Upper lobe of right lung (tissue), 1 donor: ENCODE measurements around the gene CYP2R1. TPM values are rescaled to one million over a fixed set of nuclear protein-coding genes. Genes with fewer than 3 reads are reported as not detected.
A peak's percentile ranks its signal among the peaks of the same experiment; 100 is the strongest.

ENCODE experiments used
- ATAC-seq: fragments of 200-7000 bp; cut with Tn5 transposase; one replicate; pipeline ENCODE4 v1.9.1; 2020; ENCODE audit warnings: mild to moderate bottlenecking, moderate library complexity
- DNase-seq: peaks from one replicate; pipeline ENCODE4 v3.0.0-alpha.2; 2020
- H3K27ac ChIP-seq: fragments of 200-600 bp; one replicate; pipeline ENCODE4 v1.8.0; 2022
- H3K27me3 ChIP-seq: fragments of 200-600 bp; one replicate; pipeline ENCODE4 v1.8.0; 2022; ENCODE audit warnings: mild to moderate bottlenecking
- H3K36me3 ChIP-seq: fragments of 200-600 bp; one replicate; pipeline ENCODE4 v1.8.0; 2022
- H3K4me1 ChIP-seq: fragments of 200-600 bp; one replicate; pipeline ENCODE4 v1.8.0; 2022
- H3K4me3 ChIP-seq: fragments of 200-600 bp; one replicate; pipeline ENCODE4 v1.8.0; 2022; ENCODE audit warnings: mild to moderate bottlenecking
- H3K9me3 ChIP-seq: fragments of 200-600 bp; one replicate; pipeline ENCODE4 v1.8.0; 2022
- intact Hi-C: fragments of 100-400 bp; cut with DNase I; formaldehyde crosslinking; loops from one replicate; pipeline ENCODE4 v1.11.0; 2022
- total RNA-seq: library from RNA; stranded (reverse); fragmentation: NEBNext Ultra II Directional; extraction: Animal tissue kit (Norgen Biotek cat#: 25700); gene quantifications from one replicate; pipeline ENCODE4 v1.2.1, GENCODE V29; 2021
- TF ChIP-seq, protein P1 (sequence below): fragments of 200-600 bp; IDR thresholded peaks from one replicate; pipeline ENCODE4 v1.8.0; 2022; ENCODE audit warnings: antibody characterized with exemption
- donor health status: DM: no; HTN: yes; CAD: no; lungs with severe emphysema.

The CYP2R1 gene
- total RNA-seq, 1 donor from 2014 or later = 14.7 TPM

GRCh38 chr11:14902650-14903350 is 10.8 kb upstream of the CYP2R1 start:
- no peaks in the 10 kb centered on the region for H3K27me3 ChIP-seq
- no peak overlapping the region for H3K27ac ChIP-seq
- no peak for DNase-seq
- H3K4me1 ChIP-seq = peaks cover 12% of the 10 kb centered on the region
- intact Hi-C loops = no loop called here
- H3K9me3 ChIP-seq = no peaks in the 10 kb centered on the region
- no peaks in the 10 kb centered on the region for H3K36me3 ChIP-seq
- TF ChIP-seq, protein P1, sequence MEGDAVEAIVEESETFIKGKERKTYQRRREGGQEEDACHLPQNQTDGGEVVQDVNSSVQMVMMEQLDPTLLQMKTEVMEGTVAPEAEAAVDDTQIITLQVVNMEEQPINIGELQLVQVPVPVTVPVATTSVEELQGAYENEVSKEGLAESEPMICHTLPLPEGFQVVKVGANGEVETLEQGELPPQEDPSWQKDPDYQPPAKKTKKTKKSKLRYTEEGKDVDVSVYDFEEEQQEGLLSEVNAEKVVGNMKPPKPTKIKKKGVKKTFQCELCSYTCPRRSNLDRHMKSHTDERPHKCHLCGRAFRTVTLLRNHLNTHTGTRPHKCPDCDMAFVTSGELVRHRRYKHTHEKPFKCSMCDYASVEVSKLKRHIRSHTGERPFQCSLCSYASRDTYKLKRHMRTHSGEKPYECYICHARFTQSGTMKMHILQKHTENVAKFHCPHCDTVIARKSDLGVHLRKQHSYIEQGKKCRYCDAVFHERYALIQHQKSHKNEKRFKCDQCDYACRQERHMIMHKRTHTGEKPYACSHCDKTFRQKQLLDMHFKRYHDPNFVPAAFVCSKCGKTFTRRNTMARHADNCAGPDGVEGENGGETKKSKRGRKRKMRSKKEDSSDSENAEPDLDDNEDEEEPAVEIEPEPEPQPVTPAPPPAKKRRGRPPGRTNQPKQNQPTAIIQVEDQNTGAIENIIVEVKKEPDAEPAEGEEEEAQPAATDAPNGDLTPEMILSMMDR = no peak
- no peak for ATAC-seq
- H3K4me3 ChIP-seq = no peak overlapping the region

DNA sequence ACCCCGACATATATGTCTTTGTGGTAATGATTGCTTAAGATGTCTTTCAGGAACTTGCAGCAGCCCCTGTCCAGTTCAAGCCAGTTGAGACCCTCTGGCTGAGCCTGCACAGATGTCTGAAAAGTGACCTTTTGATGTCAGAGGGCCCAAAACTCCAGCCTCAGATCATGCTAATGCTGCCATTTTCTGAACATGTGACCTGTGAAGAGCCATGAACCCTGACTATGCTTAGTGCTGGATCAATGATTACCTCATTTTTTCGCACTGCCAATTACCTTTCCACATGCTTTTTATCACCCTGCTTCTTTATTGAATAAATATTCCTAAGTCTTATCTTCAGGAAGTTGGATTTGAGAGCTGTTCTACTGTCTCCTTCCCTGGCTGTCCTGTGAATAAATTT is 6.9 kb upstream of the CYP2R1 start:
- H3K4me3 ChIP-seq = no peak overlapping the region
- ATAC-seq = peak; percentile 37
- no peak for DNase-seq
- TF ChIP-seq, protein P1 = no peak
- H3K36me3 ChIP-seq = no peaks in the 10 kb centered on the region
- no peak overlapping the region for H3K27ac ChIP-seq
- H3K4me1 ChIP-seq = no peaks in the 10 kb centered on the region
- intact Hi-C loops = no loop called here
- no peaks in the 10 kb centered on the region for H3K9me3 ChIP-seq
- H3K27me3 ChIP-seq = no peaks in the 10 kb centered on the region

DNA sequence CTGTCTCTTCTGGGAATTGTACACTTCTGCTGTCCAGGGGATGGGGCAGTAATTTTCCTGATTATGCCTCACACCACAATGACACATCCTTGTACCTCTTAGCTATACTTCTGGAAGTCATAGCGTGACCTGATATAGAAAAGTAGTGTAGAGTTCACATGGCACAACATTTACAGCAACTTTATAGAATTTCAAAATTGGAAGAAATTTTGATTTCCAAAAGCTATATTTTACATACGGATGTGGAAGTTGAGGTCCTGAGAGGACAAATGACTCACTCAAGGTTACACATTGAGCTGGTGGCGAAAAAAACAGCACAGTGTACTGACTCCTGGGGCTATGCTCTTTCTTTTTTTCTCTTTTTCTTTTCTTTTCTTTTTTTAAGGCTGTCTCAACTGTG is 6.3 kb upstream of the CYP2R1 start:
- DNase-seq = no peak
- no peak overlapping the region for H3K27ac ChIP-seq
- H3K4me3 ChIP-seq = no peak overlapping the region
- no peaks in the 10 kb centered on the region for H3K36me3 ChIP-seq
- no peaks in the 10 kb centered on the region for H3K27me3 ChIP-seq
- peak; percentile 71 for ATAC-seq
- no peaks in the 10 kb centered on the region for H3K9me3 ChIP-seq
- intact Hi-C loops = no loop called here
- H3K4me1 ChIP-seq = no peaks in the 10 kb centered on the region
- TF ChIP-seq, protein P1 = no peak

DNA sequence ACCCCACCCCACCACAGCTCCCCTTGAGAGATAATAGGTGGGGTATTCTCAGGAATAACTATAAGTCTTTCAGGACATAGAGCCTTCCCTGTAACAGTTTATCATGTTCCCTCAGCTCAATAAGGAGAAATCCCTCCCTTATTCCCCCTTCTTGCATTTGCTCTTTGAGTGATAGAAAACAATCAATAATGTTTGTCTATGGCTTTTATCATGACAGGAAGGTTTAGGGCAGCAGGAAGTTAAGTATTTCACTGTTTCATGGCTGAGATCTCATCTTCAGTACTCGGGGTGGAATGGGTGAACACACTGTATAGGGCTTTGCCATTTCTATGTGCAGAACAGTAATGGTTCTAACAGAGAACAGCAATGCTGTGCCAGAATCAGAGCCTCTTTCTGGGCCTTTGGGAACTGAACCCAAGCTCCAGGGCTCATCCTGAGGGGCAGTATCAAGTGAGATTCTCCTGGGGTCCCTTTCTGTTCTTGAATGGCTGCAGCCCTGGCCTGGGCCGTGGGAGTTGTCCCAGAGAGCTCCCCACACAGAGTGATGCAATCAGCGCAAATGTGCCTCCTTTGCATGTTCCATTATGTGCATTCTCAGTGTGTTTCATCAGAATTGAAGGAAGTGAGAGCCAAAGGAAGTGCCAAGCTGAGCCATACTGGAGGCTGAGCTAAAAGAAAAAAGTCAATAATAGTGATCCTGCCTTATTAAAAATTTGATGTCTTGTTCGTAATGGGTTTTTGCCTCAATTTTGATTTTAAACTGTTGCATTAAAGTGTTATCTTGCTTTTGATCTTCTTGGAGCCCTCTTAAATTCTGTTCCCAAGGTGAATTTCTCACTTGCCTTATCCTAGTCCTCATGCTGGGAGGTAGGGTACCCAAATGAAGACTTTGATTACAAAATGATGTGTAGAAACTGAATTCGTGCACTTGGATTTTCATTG is 2.9 kb upstream of the CYP2R1 start:
- Histone ChIP-seq H3K36me3 (no peaks in the 10 kb centered on the region), H3K27me3 (no peaks in the 10 kb centered on the region), H3K4me1 (no peaks in the 10 kb centered on the region), H3K27ac (peak overlapping the region; percentile 39), H3K9me3 (no peaks in the 10 kb centered on the region), H3K4me3 (no peak overlapping the region)
- peak; percentile 7 for ATAC-seq
- TF ChIP-seq, protein P1 = no peak
- peak; percentile 82 for DNase-seq
- intact Hi-C loops = no loop called here

DNA sequence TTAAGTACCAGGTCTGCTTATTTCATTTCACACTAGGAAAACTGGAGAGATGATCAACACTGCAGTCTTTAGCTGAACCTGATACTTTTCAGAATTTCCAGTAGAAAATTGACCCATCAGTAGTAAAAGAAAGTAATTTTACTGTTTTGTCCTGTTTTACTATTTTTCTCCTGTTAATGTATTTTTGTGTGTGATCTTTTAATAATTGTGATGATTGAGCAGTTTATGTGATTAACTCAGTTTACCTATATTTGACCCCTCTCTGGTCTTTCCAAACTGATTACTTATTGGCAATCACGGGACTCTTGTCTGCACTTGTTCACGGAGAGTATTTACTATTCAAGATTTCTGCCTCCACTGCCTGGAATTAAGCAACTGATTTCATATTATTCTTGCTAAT is 546 bp upstream of the CYP2R1 start:
- H3K27ac ChIP-seq = no peak overlapping the region

More for the DNA sequence above, 546 bp upstream of the CYP2R1 start:
- no peaks in the 10 kb centered on the region for H3K36me3 ChIP-seq
- ATAC-seq (no peak), DNase-seq (no peak)
- no peaks in the 10 kb centered on the region for H3K4me1 ChIP-seq
- H3K4me3 ChIP-seq = peak overlapping the region; percentile 74
- H3K27me3 ChIP-seq = no peaks in the 10 kb centered on the region
- H3K9me3 ChIP-seq = no peaks in the 10 kb centered on the region
- TF ChIP-seq, protein P1 = no peak
- intact Hi-C loops = no loop called here
